Activated CD4-positive, alpha-beta T cell treated with anti-CD3 and anti-CD28 coated beads, Interleukin-10, Interleukin-2, amounts not matched to agents 100 ng/mL and 50 ng/mL, durations not matched to agents 16 hours and 8 hours (primary cell): Measurements from ENCODE around the gene ELK1.
"Not testable (repeated sequence)": the region's sequence is repeated elsewhere in the genome, so short reads cannot be mapped to it uniquely, and the experiment has no call there.

Source experiments
- DNase-seq: peaks from one replicate; pipeline ENCODE4 v3.0.0-alpha.2; 2020

Gene ELK1

GRCh38 chrX:47650164-47651042 is at the start of gene ELK1:
ELK1 (minus strand) TSS chrX:47650563; CDS start chrX:47641441, 9,122 bp downstream.
- DNase-seq: peak; percentile 95

- DNase-seq: no peak
These were observed 46.8 kb upstream of the ELK1 start for GRCh38 chrX:47697181-47697580.

- no peak for DNase-seq
These were observed 39.8 kb upstream of the ELK1 start for GRCh38 chrX:47690175-47690574.

- no peak for DNase-seq
These were observed 36.9 kb upstream of the ELK1 start for GRCh38 chrX:47687263-47687662.

- no peak for DNase-seq
These were observed 33.5 kb upstream of the ELK1 start for GRCh38 chrX:47683829-47684205.

- DNase-seq: no peak
These were observed 32.9 kb upstream of the ELK1 start for GRCh38 chrX:47683184-47683828.

GRCh38 chrX:47675959-47676859 is 25.8 kb upstream of the ELK1 start:
- DNase-seq: not testable (repeated sequence)

GRCh38 chrX:47674776-47675175 is 24.4 kb upstream of the ELK1 start:
- no peak for DNase-seq

- not testable (repeated sequence) for DNase-seq
These were observed 15.4 kb upstream of the ELK1 start for GRCh38 chrX:47665797-47666196.

- no peak for DNase-seq
These were observed 14.4 kb upstream of the ELK1 start for GRCh38 chrX:47664737-47665136.

- peak; percentile 81 for DNase-seq
These were observed 11.8 kb upstream of the ELK1 start for GRCh38 chrX:47662144-47662657.

GRCh38 chrX:47661539-47661938 is 11.2 kb upstream of the ELK1 start:
- DNase-seq: no peak

- DNase-seq: no peak
These were observed 9.0 kb upstream of the ELK1 start for GRCh38 chrX:47659421-47659726.

- peak; percentile 94 for DNase-seq
These were observed 8.5 kb upstream of the ELK1 start, which contains the start of gene UXT for GRCh38 chrX:47658684-47659420. UXT (minus strand) TSS chrX:47659180; CDS start chrX:47658927, 253 bp downstream.

- DNase-seq: no peak
These were observed 7.9 kb upstream of the ELK1 start for GRCh38 chrX:47658301-47658683.

GRCh38 chrX:47651043-47651905 is 911 bp upstream of the ELK1 start:
- DNase-seq: no peak

- DNase-seq: no peak
These were observed 591 bp downstream of the ELK1 start for GRCh38 chrX:47649781-47650163.

GRCh38 chrX:47649271-47649670 is 1.1 kb downstream of the ELK1 start:
- no peak for DNase-seq

- peak; percentile 48 for DNase-seq
These were observed 2.0 kb downstream of the ELK1 start for GRCh38 chrX:47648376-47648775.

- DNase-seq: no peak
These were observed 3.7 kb downstream of the ELK1 start for GRCh38 chrX:47646636-47647035.

GRCh38 chrX:47645530-47645929 is 4.8 kb downstream of the ELK1 start:
- DNase-seq: no peak
